GM23338 (cell line): ENCODE data around the gene ENOX1.

Experiments
- CREB1 ChIP-seq: fragments of 250-450 bp; sonication (Bioruptor Pico); IDR thresholded peaks from 2 replicates; pipeline ENCODE4 v1.5.0; 2020; ENCODE audit warnings: low read depth, mild to moderate bottlenecking, moderate library complexity
- EZH2 ChIP-seq: fragments of 200-600 bp; sonication (generic); IDR thresholded peaks from one replicate; pipeline ENCODE4 v1.8.0; 2017; ENCODE audit warnings: antibody characterized with exemption, mild to moderate bottlenecking, low read depth; ENCODE audit not compliant: unreplicated experiment
- POLR2AphosphoS5 ChIP-seq: IDR thresholded peaks from 2 replicates; pipeline ENCODE4 v1.6.1; 2016; ENCODE audit warnings: antibody characterized with exemption, low read depth
- TF ChIP-seq, protein P1 (sequence below), 2 experiments: fragments of 200-600 bp in 1 of 2; sonication (generic) in 1 of 2; conservative IDR thresholded peaks; 2 replicates each; pipeline versions ENCODE4 v1.5.1 to v1.6.1; 2016 to 2017; ENCODE audit warnings: antibody characterized with exemption in 2 of 2, low read depth in 2 of 2, mild to moderate bottlenecking in 2 of 2, moderate library complexity in 1 of 2
- TF ChIP-seq, protein P2 (sequence below): IDR thresholded peaks from one replicate; pipeline ENCODE4 v1.6.1; 2018; ENCODE audit warnings: antibody characterized with exemption; ENCODE audit not compliant: unreplicated experiment

DNA sequence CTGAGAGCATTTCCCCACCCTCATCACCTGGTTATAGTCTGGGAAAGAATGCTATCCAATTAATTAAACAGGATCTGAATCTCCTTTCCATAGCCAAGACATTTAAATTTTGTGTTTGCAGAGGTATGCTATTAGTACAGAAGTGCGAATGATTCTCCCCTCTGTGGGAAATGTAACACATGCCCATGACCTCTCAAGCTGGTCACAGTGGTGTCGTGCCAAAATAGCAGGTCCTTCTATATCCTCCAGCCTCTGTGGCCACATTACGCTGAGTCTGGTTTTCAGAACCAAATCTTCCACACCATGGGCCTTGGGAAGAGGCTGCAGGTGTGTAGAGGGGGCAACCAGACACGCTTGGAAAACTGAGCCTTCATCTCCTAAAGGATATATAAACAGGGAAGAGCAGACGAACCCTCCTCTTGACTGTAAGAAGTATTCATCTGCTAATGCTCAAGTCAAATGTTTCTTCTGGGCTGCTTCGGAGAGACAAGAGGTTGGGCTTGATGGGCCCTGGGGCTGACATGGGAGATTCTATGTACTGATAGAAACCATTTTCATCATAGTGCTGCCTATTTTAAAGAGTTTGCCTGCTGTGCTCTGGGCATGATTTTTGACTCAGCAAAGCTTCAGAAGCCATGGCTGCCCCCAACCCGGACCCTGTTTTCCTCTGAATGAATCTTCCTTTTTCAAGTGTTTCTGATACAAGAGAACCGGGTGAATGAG lies 565.7 kb downstream of the ENOX1 start:
- TF ChIP-seq, protein P1, sequence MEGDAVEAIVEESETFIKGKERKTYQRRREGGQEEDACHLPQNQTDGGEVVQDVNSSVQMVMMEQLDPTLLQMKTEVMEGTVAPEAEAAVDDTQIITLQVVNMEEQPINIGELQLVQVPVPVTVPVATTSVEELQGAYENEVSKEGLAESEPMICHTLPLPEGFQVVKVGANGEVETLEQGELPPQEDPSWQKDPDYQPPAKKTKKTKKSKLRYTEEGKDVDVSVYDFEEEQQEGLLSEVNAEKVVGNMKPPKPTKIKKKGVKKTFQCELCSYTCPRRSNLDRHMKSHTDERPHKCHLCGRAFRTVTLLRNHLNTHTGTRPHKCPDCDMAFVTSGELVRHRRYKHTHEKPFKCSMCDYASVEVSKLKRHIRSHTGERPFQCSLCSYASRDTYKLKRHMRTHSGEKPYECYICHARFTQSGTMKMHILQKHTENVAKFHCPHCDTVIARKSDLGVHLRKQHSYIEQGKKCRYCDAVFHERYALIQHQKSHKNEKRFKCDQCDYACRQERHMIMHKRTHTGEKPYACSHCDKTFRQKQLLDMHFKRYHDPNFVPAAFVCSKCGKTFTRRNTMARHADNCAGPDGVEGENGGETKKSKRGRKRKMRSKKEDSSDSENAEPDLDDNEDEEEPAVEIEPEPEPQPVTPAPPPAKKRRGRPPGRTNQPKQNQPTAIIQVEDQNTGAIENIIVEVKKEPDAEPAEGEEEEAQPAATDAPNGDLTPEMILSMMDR (conservative IDR thresholded peaks at IDR 0.05; ENCODE audit: low read depth in 2 of 2) = no peak
- no peak for TF ChIP-seq EZH2
- TF ChIP-seq, protein P2, sequence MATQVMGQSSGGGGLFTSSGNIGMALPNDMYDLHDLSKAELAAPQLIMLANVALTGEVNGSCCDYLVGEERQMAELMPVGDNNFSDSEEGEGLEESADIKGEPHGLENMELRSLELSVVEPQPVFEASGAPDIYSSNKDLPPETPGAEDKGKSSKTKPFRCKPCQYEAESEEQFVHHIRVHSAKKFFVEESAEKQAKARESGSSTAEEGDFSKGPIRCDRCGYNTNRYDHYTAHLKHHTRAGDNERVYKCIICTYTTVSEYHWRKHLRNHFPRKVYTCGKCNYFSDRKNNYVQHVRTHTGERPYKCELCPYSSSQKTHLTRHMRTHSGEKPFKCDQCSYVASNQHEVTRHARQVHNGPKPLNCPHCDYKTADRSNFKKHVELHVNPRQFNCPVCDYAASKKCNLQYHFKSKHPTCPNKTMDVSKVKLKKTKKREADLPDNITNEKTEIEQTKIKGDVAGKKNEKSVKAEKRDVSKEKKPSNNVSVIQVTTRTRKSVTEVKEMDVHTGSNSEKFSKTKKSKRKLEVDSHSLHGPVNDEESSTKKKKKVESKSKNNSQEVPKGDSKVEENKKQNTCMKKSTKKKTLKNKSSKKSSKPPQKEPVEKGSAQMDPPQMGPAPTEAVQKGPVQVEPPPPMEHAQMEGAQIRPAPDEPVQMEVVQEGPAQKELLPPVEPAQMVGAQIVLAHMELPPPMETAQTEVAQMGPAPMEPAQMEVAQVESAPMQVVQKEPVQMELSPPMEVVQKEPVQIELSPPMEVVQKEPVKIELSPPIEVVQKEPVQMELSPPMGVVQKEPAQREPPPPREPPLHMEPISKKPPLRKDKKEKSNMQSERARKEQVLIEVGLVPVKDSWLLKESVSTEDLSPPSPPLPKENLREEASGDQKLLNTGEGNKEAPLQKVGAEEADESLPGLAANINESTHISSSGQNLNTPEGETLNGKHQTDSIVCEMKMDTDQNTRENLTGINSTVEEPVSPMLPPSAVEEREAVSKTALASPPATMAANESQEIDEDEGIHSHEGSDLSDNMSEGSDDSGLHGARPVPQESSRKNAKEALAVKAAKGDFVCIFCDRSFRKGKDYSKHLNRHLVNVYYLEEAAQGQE = no peak
- no peak for TF ChIP-seq POLR2AphosphoS5
- no peak for TF ChIP-seq CREB1 (CRISPR knock-in tag)
